Liver (tissue), 9 donors: ENCODE results near the gene PSTPIP1. TPM values are rescaled to one million over a fixed set of nuclear protein-coding genes. Genes with fewer than 3 reads are reported as not detected.

ENCODE experiments used
- DNase-seq: peaks from one replicate; pipeline ENCODE4 v3.0.0-alpha.2; 2017; ENCODE audit warnings: low spot score
- H3K27ac ChIP-seq, 2 donors: one replicate each; pipeline ENCODE4 v1.7.0; 2013; ENCODE audit warnings: inconsistent platforms in 2 of 2, low read length in 2 of 2, control low read depth in 1 of 2, low read depth in 1 of 2, mild to moderate bottlenecking in 1 of 2
- H3K27me3 ChIP-seq, 4 donors: one replicate each; pipeline versions ENCODE4 v1.6.1 to v1.7.0; 2013; ENCODE audit warnings: low read length in 3 of 4, inconsistent platforms in 1 of 4, mild to moderate bottlenecking in 1 of 4, moderate library complexity in 1 of 4; ENCODE audit not compliant: control insufficient read depth in 4 of 4, insufficient read depth in 4 of 4
- H3K36me3 ChIP-seq, 4 donors: one replicate each; pipeline versions ENCODE4 v1.6.1 to v1.7.0; 2013; ENCODE audit warnings: low read length in 3 of 4, mild to moderate bottlenecking in 3 of 4, low read depth in 1 of 4, moderate library complexity in 1 of 4; ENCODE audit not compliant: control insufficient read depth in 4 of 4, insufficient read depth in 3 of 4
- H3K4me1 ChIP-seq, 4 donors: one replicate each; pipeline versions ENCODE4 v1.6.1 to v1.7.0; 2013; ENCODE audit warnings: low read length in 3 of 4, mild to moderate bottlenecking in 3 of 4, moderate library complexity in 1 of 4; ENCODE audit not compliant: control insufficient read depth in 4 of 4, insufficient read depth in 4 of 4
- H3K4me3 ChIP-seq, 3 donors: one replicate each; pipeline versions ENCODE4 v1.6.1 to v1.7.0; 2013; ENCODE audit warnings: low read length in 3 of 3, control low read depth in 1 of 3, low read depth in 1 of 3, mild to moderate bottlenecking in 1 of 3
- H3K9ac ChIP-seq, 2 donors: one replicate each; pipeline ENCODE4 v1.7.0; 2013; ENCODE audit warnings: low read length in 2 of 2, mild to moderate bottlenecking in 2 of 2, moderate library complexity in 2 of 2, control low read depth in 1 of 2, low read depth in 1 of 2
- H3K9me3 ChIP-seq, 4 donors: one replicate each; pipeline versions ENCODE4 v1.6.1 to v1.7.0; 2013; ENCODE audit warnings: low read length in 3 of 4; ENCODE audit not compliant: control insufficient read depth in 4 of 4
- CTCF ChIP-seq: fragments of 150-350 bp; IDR thresholded peaks from 2 replicates; pipeline ENCODE4 v1.5.1; 2017; ENCODE audit warnings: improper control_type of control experiment, low read depth, low read length; ENCODE audit not compliant: missing input control
- FOXA1 ChIP-seq: IDR thresholded peaks from 2 replicates; pipeline ENCODE4 v1.6.1; 2016; ENCODE audit warnings: antibody characterized with exemption
- FOXA2 ChIP-seq: IDR thresholded peaks from 2 replicates; pipeline ENCODE4 v1.6.1; 2016; ENCODE audit warnings: antibody characterized with exemption
- GABPA ChIP-seq, 2 donors: IDR thresholded peaks in 1 of 2; conservative IDR thresholded peaks in 1 of 2; 2 replicates each; pipeline ENCODE4 v1.6.1; 2016; ENCODE audit warnings: antibody characterized with exemption in 2 of 2, mild to moderate bottlenecking in 1 of 2, moderate library complexity in 1 of 2
- HNF4G ChIP-seq: IDR thresholded peaks from 2 replicates; pipeline ENCODE4 v1.6.1; 2016; ENCODE audit warnings: antibody characterized with exemption
- JUND ChIP-seq, 2 donors: IDR thresholded peaks; 2 replicates each; pipeline ENCODE4 v1.6.1; 2016; ENCODE audit warnings: antibody characterized with exemption in 2 of 2
- MAX ChIP-seq: IDR thresholded peaks from 2 replicates; pipeline ENCODE4 v1.6.1; 2016; ENCODE audit warnings: antibody characterized with exemption
- RAD21 ChIP-seq, 2 donors: IDR thresholded peaks; 2 replicates each; pipeline ENCODE4 v1.6.1; 2016; ENCODE audit warnings: antibody characterized with exemption in 2 of 2, mild to moderate bottlenecking in 2 of 2
- REST ChIP-seq: IDR thresholded peaks from 2 replicates; pipeline ENCODE4 v1.6.1; 2016; ENCODE audit warnings: antibody characterized with exemption, mild to moderate bottlenecking
- TAF1 ChIP-seq: conservative IDR thresholded peaks from 2 replicates; pipeline ENCODE4 v1.6.1; 2016; ENCODE audit warnings: antibody characterized with exemption, mild to moderate bottlenecking
- YY1 ChIP-seq: IDR thresholded peaks from 2 replicates; pipeline ENCODE4 v1.6.1; 2016; ENCODE audit warnings: antibody characterized with exemption, mild to moderate bottlenecking
- ZBTB33 ChIP-seq: IDR thresholded peaks from 2 replicates; pipeline ENCODE4 v1.6.1; 2016; ENCODE audit warnings: antibody characterized with exemption
- WGBS: extraction: QIAGEN DNeasy Blood & Tissue Kit; methylation state at CpG from one replicate; pipeline ENCODE4 v1.1.7; 2013; 5-methylcytosine and 5-hydroxymethylcytosine counted together
- polyA plus RNA-seq, 2 donors: library from polyadenylated mRNA; stranded (reverse) in 1 of 2; unstranded in 1 of 2; fragments of 200-250 nt in 1 of 2; fragments of >200 nt in 1 of 2; fragmentation: Nextera tagmentation in 1 of 2; extraction: Ambion mirVana in 1 of 2; gene quantifications; one replicate each; pipeline versions ENCODE4 v1.2.1 to v1.2.3, GENCODE V29; 2013 to 2015
- total RNA-seq, 2 donors: library from RNA; depleted of rRNA; stranded (reverse); fragments of >200 nt; gene quantifications; one replicate each; pipeline ENCODE4 v1.2.3, GENCODE V29; 2014
- donor health status: healthy.
- donor health status: healthy.
- donor health status: healthy.
- donor health status: healthy.
- donor health status: healthy.

PSTPIP1 gene
- total and polyA plus RNA-seq, 4 donors: 1.1 to 4.6 (median 3.0) TPM

- H3K4me1 ChIP-seq: no peaks in the 10 kb centered on the region
- H3K27me3 ChIP-seq: no peaks in the 10 kb centered on the region
- H3K36me3 ChIP-seq: peaks cover 0 to 11% (median 7%) of the 10 kb centered on the region in 4 donors
- no peak for TF ChIP-seq ZBTB33
- TF ChIP-seq FOXA1: no peak
- no peak for TF ChIP-seq TAF1
- no peak for TF ChIP-seq CTCF
- no peak for TF ChIP-seq HNF4G
- no peak for TF ChIP-seq GABPA (IDR thresholded peaks at IDR 0.05 in 1 of 2, conservative IDR thresholded peaks at IDR 0.05 in 1 of 2)
- no peak for TF ChIP-seq FOXA2
- TF ChIP-seq RAD21 (IDR thresholded peaks at IDR 0.05): no peak
- no peak for TF ChIP-seq MAX
- TF ChIP-seq YY1: no peak
- H3K4me3 ChIP-seq: no peak overlapping the region
- H3K9me3 ChIP-seq: no peaks in the 10 kb centered on the region
- 98% methylated on average over 7 of the region's 7 CpGs for WGBS
- no peak overlapping the region for H3K27ac ChIP-seq
- DNase-seq: no peak
- no peak overlapping the region for H3K9ac ChIP-seq
Observed at GRCh38 chr15:77046704-77047412, 51.9 kb downstream of the PSTPIP1 start.

GRCh38 chr15:77048135-77048876, 53.4 kb downstream of the PSTPIP1 start:
- no peak overlapping the region for H3K4me3 ChIP-seq
- peaks cover 0 to 14% (median 11%) of the 10 kb centered on the region in 4 donors for H3K36me3 ChIP-seq
- no peaks in the 10 kb centered on the region for H3K4me1 ChIP-seq
- no peak overlapping the region for H3K9ac ChIP-seq
- 90% methylated on average over 1 of the region's 1 CpG for WGBS
- TF ChIP-seq TAF1: no peak
- no peak for TF ChIP-seq ZBTB33
- TF ChIP-seq YY1: no peak
- TF ChIP-seq FOXA1: no peak
- TF ChIP-seq REST: no peak
- no peak for TF ChIP-seq HNF4G
- TF ChIP-seq JUND (IDR thresholded peaks at IDR 0.05): no peak
- no peak for TF ChIP-seq FOXA2
- no peaks in the 10 kb centered on the region for H3K27me3 ChIP-seq
- H3K9me3 ChIP-seq: no peaks in the 10 kb centered on the region
- no peak overlapping the region for H3K27ac ChIP-seq
- no peak for DNase-seq
